Panc1 (cell line): Measurements from ENCODE around the gene MTFP1. TPM values are rescaled to one million over a fixed set of nuclear protein-coding genes. Genes with fewer than 3 reads are reported as not detected.

ENCODE experiments used
- ATAC-seq: fragments of 200-7000 bp; cut with Tn5 transposase; 2 replicates; pipeline ENCODE4 v1.9.1; 2020; ENCODE audit warnings: mild to moderate bottlenecking, moderate library complexity
- BruUV-seq: library from RNA; stranded (reverse); fragments of 400-500 nt; replicated peaks from 2 replicates; lab custom pipeline; 2021; lab: Mats Ljungman, UMichigan
- CTCF ChIA-PET: fragments of 300-600 bp; sonication (Branson Sonifier 250); formaldehyde crosslinking; loops from one replicate; lab custom pipeline; 2022; ENCODE audit warnings: antibody characterized with exemption; lab: Charles Lee
- POLR2A ChIA-PET: fragments of 300-600 bp; sonication (Branson Sonifier 250); formaldehyde crosslinking; loops from one replicate; lab custom pipeline; 2022; ENCODE audit warnings: antibody characterized with exemption; lab: Charles Lee
- DNase-seq: peaks from one replicate; pipeline ENCODE4 v3.0.0-alpha.2; 2010; ENCODE audit warnings: low read depth, low spot score
- H3K27ac ChIP-seq: 2 replicates; pipeline ENCODE4 v1.5.1; 2011; ENCODE audit warnings: mild to moderate bottlenecking, low read length, inconsistent platforms
- H3K27me3 ChIP-seq: fragments of 200-500 bp; sonication (Bioruptor generic); 2 replicates; pipeline ENCODE4 v1.6.0; 2014; ENCODE audit warnings: low read length, inconsistent platforms; ENCODE audit not compliant: control insufficient read depth, insufficient read depth
- H3K36me3 ChIP-seq: fragments of 200-500 bp; sonication (Bioruptor generic); 2 replicates; pipeline ENCODE4 v1.5.1; 2014; ENCODE audit warnings: inconsistent platforms, mild to moderate bottlenecking, low read length, moderate library complexity; ENCODE audit not compliant: control insufficient read depth, insufficient read depth
- H3K4me1 ChIP-seq: 2 replicates; pipeline ENCODE4 v1.5.1; 2011; ENCODE audit warnings: inconsistent platforms, mild to moderate bottlenecking, low read length, moderate library complexity; ENCODE audit not compliant: control insufficient read depth, insufficient read depth
- H3K4me3 ChIP-seq, 2 experiments: 2 replicates each; pipeline ENCODE4 v1.5.1; 2011 to 2012; ENCODE audit warnings: low read depth in 2 of 2, low read length in 2 of 2, mild to moderate bottlenecking in 2 of 2, inconsistent platforms in 1 of 2, moderate library complexity in 1 of 2
- H3K9me3 ChIP-seq: fragments of 200-500 bp; sonication (Bioruptor generic); 2 replicates; pipeline ENCODE4 v1.5.1; 2014; ENCODE audit warnings: low read depth, mild to moderate bottlenecking, inconsistent platforms, low read length, moderate library complexity; ENCODE audit not compliant: control insufficient read depth, insufficient read depth
- CTCF ChIP-seq: fragments of 450-650 bp; IDR thresholded peaks from 2 replicates; pipeline ENCODE4 v1.5.1; 2017; ENCODE audit warnings: mild to moderate bottlenecking
- POLR2AphosphoS5 ChIP-seq: IDR thresholded peaks from 2 replicates; pipeline ENCODE4 v1.6.1; 2012; ENCODE audit warnings: mild to moderate bottlenecking, low read depth, low read length, moderate library complexity
- REST ChIP-seq, 2 experiments: IDR thresholded peaks; 2 replicates each; pipeline ENCODE4 v1.6.1; 2011 to 2012; ENCODE audit warnings: low read depth in 2 of 2, control low read depth in 1 of 2, low read length in 1 of 2, mild to moderate bottlenecking in 1 of 2, moderate library complexity in 1 of 2; ENCODE audit not compliant: insufficient read depth in 1 of 2
- SIN3A ChIP-seq: IDR thresholded peaks from 2 replicates; pipeline ENCODE4 v1.6.1; 2012; ENCODE audit warnings: low read depth, mild to moderate bottlenecking, low read length, moderate library complexity, borderline replicate concordance; ENCODE audit not compliant: insufficient read depth
- TCF7L2 ChIP-seq: IDR thresholded peaks from 2 replicates; pipeline ENCODE4 v1.6.1; 2011; ENCODE audit warnings: mild to moderate bottlenecking, low read depth, low read length, inconsistent platforms
- in situ Hi-C: cut with HindIII; loops from 2 replicates; pipeline ENCODE4 v1.10.0; 2016; ENCODE audit warnings: low sequenced_read_pairs, low pct_unique_long_range_greater_than_20kb
- intact Hi-C: fragments of 100-400 bp; cut with micrococcal nuclease; formaldehyde crosslinking; loops from one replicate; pipeline ENCODE4 v1.10.0; 2022; ENCODE audit not compliant: unreplicated experiment
- total RNA-seq: library from RNA; stranded (reverse); gene quantifications from one replicate; pipeline ENCODE4 v1.2.1, GENCODE V29; 2021; ENCODE audit not compliant: unreplicated experiment

MTFP1 gene
- total RNA-seq, 1 experiment from 2014 or later, result 21.5 TPM

DNA sequence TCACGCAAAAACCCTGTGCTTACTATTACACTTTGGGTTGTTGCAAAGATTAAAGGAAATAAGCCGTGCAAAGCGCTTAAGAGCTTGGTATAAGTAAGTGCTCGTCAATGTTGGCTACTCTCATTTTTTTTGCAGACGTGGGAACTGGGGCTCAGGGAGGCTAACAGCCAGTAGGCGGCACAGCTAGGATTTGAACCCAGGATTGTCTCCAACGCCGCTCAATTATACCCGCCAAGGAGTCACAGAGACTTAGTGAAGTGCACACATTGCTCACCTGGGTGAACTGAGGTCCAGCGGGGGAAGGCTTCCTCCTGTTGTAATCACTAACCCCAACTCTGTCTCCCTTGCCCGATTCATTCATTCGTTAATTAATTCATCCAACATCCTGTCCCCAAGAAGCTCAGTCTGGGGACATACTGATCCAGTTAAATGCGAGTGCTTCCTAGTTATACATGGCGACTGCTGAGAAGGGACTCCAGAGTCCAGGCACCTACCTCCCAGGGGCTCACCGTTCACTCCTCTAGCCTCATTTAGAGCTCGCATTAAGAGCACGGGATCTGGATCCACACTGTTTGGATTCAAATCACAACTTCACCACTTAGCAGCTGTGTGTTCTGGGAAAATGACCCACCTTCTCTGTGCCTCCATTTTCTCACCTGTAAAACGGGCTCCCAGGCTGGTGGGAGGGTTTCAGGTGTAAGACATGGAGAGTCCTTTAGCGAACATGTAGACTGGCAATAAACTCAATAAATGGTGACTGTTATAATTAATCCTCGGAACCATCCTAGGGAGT is 838 bp upstream of the MTFP1 start:
- Histone ChIP-seq H3K27ac (peak overlapping the region; percentile 88), H3K4me3 (peak overlapping the region; percentile 62 to 82), H3K4me1 (peaks cover 24% of the 10 kb centered on the region), H3K9me3 (no peaks in the 10 kb centered on the region), H3K36me3 (no peaks in the 10 kb centered on the region; the same call in 1 of the 2 replicates), H3K27me3 (no peaks in the 10 kb centered on the region)
- in situ Hi-C loops, result no loop called here
- DNase-seq (no peak), ATAC-seq (no peak)
- intact Hi-C loops, result no loop called here
- BruUV-seq, result no TSS peak
- ChIA-PET POLR2A (no interaction called here), CTCF (interaction anchor here (1.2 kb wide), 1 partner anchor 28 kb away, joined by 4 read pairs; the partner anchor contains the start of gene SEC14L2)
- no peak for TF ChIP-seq TCF7L2
- TF ChIP-seq POLR2AphosphoS5, result no peak
- no peak for TF ChIP-seq CTCF
- TF ChIP-seq SIN3A, result no peak
- no peak for TF ChIP-seq REST (IDR thresholded peaks at IDR 0.05; ENCODE audit: insufficient read depth in 1 of 2, low read depth in 2 of 2, low read length in 1 of 2)

- intact Hi-C loops, result no loop called here
- ATAC-seq (no peak), DNase-seq (no peak)
- H3K27ac ChIP-seq, result peak overlapping the region; percentile 88
- POLR2A ChIA-PET, result no interaction called here
- in situ Hi-C loops, result no loop called here
- H3K36me3 ChIP-seq, result no peaks in the 10 kb centered on the region; the same call in 1 of the 2 replicates
- CTCF ChIA-PET, result no interaction called here
- H3K4me3 ChIP-seq, result peak overlapping the region; percentile 62 to 82
- TF ChIP-seq POLR2AphosphoS5 (no peak), SIN3A (no peak), CTCF (no peak), REST (IDR thresholded peaks at IDR 0.05; ENCODE audit: insufficient read depth in 1 of 2, low read depth in 2 of 2, low read length in 1 of 2) (no peak), TCF7L2 (no peak)
- no TSS peak for BruUV-seq
- H3K9me3 ChIP-seq, result no peaks in the 10 kb centered on the region
- H3K27me3 ChIP-seq, result no peaks in the 10 kb centered on the region
- peaks cover 24% of the 10 kb centered on the region for H3K4me1 ChIP-seq
Measured at GRCh38 chr22:30425327-30425615, 297 bp upstream of the MTFP1 start.
